Prostate gland (tissue), 2 donors: ENCODE measurements around the gene SLC43A2.
A peak's percentile ranks its signal among the peaks of the same experiment; 100 is the strongest.

Source experiments
- POLR2A ChIP-seq: fragments of 450-650 bp; IDR thresholded peaks from one replicate; pipeline ENCODE4 v1.6.1; 2016; ENCODE audit warnings: antibody characterized with exemption, mild to moderate bottlenecking
- TF ChIP-seq, protein P1 (sequence below), 4 experiments: fragments of 200-600 bp in 2 of 4; fragments of 450-650 bp in 2 of 4; sonication (generic) in 2 of 4; IDR thresholded peaks; 1 replicate in 3 of 4; 2 replicates in 1 of 4; pipeline ENCODE4 v1.5.1; 2016 to 2019; ENCODE audit warnings: antibody characterized with exemption in 4 of 4, mild to moderate bottlenecking in 2 of 4, moderate library complexity in 2 of 4

DNA sequence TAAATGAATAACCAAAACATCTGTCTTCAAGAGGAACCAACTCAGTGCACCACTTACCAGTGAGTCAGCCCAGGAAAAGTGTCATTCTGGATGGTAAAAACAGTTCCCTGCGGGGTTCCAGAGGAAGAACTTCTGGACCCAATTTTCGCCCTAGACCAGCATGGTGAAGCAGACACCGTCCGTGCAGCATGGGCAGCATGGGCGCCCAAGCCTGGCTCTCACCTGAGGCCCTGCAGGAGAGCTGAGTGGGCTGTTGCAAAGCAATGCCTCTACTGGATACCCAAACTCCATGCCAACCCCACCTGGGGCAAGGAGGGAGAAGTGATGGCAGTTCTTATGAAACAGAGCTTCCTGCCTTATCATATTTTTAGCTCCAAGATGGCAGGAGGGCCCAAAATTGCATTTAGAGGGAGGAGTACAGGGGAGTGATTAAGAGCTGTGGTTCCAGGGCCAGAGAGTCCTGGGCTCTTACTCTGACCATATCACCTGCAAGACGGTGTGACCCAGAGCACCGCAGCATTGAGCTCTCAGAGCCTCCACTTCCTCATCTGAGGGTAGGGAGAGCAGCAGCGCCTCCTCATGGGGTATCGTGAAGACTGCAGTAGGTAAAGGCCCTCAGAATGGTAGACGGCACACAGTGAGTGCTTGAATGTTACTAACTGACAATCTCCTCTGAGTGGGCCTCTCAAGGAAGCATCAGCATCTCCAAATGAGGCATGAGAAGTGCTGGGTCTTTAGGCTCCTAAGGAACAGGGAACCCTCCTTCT lies 95.6 kb downstream of the SLC43A2 start:
- no peak for TF ChIP-seq POLR2A
- TF ChIP-seq, protein P1, sequence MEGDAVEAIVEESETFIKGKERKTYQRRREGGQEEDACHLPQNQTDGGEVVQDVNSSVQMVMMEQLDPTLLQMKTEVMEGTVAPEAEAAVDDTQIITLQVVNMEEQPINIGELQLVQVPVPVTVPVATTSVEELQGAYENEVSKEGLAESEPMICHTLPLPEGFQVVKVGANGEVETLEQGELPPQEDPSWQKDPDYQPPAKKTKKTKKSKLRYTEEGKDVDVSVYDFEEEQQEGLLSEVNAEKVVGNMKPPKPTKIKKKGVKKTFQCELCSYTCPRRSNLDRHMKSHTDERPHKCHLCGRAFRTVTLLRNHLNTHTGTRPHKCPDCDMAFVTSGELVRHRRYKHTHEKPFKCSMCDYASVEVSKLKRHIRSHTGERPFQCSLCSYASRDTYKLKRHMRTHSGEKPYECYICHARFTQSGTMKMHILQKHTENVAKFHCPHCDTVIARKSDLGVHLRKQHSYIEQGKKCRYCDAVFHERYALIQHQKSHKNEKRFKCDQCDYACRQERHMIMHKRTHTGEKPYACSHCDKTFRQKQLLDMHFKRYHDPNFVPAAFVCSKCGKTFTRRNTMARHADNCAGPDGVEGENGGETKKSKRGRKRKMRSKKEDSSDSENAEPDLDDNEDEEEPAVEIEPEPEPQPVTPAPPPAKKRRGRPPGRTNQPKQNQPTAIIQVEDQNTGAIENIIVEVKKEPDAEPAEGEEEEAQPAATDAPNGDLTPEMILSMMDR (IDR thresholded peaks at IDR 0.05): peak in 1 of 4 experiments; percentile 14
